Measurements from ENCODE around the gene ECEL1.
"Not testable (repeated sequence)": the region's sequence is repeated elsewhere in the genome, so short reads cannot be mapped to it uniquely, and the experiment has no call there.

The ECEL1 gene

DNA sequence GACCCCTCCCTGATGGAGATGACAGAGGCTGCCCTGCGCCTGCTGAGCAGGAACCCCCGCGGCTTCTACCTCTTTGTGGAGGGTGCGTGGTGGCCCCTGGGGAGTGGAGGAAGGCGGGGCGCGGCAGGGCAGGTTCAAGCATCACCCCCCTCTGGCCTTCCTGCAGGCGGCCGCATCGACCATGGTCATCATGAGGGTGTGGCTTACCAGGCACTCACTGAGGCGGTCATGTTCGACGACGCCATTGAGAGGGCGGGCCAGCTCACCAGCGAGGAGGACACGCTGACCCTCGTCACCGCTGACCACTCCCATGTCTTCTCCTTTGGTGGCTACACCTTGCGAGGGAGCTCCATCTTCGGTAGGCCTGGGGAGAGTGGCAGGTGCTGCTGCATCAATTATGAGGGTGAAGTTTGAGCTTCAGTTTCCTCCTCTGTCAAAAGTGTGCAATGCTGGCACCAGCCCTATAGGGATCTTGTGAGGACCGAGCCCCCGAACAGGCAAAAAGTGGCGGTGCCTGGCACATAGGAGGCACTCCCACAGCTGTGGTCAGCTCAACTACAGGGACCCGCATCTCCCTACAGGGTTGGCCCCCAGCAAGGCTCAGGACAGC, 29.5 kb downstream of the ECEL1 start:
- DNase-seq = no peak

DNA sequence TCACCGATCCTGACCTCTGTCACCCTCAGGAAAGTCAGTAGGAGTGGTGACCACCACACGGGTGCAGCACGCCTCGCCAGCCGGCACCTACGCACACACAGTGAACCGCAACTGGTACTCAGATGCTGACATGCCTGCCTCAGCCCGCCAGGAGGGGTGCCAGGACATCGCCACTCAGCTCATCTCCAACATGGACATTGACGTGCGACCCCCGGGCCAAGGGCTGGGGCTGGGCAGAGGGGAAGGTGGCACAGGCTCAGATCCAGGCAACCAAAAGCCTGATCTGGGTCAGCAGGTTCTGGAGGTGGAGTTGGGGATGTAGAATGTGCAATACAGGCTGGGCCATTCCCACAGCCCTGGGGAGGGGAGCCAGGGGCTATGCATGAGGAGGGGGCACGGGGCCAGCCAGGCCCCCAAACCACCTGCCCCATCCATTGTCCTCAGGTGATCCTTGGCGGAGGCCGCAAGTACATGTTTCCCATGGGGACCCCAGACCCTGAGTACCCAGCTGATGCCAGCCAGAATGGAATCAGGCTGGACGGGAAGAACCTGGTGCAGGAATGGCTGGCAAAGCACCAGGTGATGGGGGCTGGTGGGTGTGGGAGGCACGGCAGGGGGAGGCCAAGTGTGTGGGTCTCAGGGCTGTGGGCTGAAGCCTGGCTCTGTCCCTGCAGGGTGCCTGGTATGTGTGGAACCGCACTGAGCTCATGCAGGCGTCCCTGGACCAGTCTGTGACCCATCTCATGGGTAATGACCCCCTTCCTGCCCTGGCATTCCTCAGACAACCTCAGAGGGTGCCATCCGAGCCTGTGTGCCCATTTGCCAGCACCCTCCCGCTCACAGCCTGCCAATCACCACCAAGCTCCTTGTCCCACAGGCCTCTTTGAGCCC, 30.3 kb downstream of the ECEL1 start:
- DNase-seq = no peak

DNA sequence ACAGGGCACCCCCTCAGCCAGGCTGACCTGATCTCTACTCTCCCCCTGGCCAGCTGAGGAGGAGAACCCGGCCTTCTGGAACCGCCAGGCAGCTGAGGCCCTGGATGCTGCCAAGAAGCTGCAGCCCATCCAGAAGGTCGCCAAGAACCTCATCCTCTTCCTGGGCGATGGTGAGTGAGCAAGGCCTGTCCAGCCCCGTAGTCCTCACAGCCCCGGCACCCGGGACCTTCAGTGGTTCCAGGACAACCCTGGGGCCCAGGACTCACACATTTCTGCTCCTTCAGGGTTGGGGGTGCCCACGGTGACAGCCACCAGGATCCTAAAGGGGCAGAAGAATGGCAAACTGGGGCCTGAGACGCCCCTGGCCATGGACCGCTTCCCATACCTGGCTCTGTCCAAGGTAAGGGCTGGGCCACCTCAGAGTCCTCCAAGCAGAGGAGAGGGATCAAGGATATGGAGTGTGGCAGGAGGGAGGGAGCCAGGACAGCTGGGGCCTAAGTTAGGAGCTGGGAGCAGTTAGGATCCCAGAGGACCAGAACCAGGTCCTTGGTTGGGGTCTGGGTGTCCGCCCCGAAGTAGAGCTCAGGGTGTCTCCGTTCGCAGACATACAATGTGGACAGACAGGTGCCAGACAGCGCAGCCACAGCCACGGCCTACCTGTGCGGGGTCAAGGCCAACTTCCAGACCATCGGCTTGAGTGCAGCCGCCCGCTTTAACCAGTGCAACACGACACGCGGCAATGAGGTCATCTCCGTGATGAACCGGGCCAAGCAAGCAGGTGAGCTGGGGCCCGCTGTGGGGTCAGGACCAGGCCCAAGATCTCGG, 31.1 kb downstream of the ECEL1 start:
- no peak for DNase-seq

DNA sequence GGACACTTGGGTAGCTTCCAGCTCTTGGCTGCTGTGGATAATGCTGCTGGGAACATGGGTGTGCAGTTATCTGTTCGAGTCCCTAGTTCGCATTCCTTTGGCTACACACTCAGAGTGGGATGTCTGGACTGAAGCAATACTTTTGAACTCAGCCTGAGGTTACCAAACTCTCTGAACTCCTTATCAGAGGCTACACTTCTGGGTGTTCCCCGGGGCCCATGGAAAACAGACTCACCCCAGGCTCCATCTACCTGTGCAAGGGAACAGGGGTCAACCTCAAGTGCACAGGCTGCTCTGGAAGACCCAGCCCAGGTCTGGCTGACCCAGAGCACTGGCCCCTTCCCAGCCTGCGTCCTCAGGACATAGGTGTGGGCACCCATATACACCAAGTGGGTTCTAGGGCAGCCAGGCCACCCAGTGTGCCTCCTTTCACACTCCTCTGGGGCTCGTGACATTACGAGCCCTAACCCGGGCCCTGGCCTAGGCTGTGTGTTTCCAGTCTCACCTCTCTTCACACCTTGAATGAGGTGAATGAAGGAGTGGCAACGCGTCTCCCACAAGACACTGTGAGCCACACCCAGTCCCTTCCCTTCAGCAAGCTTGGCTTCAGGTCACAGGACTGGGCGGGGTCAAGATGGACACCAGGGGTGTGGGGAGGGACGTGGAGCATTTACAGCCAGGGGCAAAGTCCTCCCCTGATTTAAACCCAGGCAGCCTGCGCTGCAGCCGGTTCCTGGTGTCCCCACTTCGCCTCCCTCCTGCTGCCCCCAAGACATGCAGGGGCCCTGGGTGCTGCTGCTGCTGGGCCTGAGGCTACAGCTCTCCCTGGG, 32.0 kb downstream of the ECEL1 start, which contains the start of gene ALPI:
TSS of gene ALPI (plus strand) at position 728 of the 830 bp plus-strand sequence. CDS start at position 775, 47 bp downstream.
- DNase-seq = no peak

DNA sequence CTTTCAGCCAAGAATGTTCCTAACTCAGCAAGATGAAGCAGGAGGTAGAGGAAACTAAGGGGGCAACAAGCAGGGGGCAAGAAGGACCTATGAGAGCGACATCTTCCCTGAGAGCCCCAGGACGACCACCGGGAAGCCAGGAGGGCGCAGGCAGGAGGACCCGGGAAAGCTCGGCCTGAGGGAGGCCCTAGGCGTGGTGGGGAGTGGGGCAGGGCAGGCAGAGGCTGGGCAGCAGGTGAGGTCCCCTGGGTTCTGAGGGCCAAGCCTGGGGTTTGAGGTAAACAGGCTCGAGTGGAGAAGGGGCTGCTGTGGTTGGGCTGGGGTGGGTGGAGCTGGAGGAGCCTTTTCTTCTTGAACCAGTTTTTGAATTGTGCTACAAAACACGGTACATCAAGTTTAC, 33.0 kb downstream of the ECEL1 start:
- no peak for DNase-seq

DNA sequence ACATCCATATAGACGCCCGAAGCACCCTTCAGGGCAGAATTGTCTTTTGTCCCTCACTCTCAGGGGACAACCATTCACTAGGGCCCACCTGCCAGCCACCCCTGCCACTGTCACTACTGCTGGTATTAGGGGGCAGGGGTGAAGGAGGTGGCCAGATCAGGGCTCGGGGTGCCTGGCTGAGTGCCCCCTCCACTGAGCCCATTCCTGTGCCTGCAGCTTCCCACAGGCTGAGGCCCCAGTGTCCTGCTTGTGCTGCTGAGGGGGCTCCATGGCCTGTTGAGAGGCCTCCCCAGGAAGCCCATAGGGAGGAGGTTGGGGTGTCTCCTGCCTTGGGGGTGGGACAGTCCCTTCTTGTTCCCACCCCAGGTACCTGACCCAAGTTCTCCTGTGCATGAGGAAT, 36.0 kb downstream of the ECEL1 start:
- not testable (repeated sequence) for DNase-seq

DNA sequence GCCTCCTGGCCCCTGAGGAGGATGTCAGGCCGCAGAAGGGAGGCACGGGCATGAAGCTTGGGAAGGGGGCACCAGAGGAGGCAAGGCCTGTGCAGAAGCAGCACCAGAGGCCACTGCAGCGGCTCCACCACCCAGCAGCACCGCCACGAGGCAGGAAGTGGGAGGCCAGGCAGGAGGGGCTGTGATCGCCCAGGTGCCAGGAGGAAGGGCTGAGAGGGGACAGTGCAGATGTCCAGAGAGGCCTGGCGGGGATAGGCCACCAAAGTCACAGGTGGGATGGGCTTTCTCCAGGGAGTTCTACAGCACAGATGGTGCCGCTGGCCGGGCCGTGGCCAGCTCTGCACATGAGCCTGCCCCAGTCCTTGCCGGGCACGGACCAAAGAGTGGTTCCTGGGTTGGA, 37.7 kb downstream of the ECEL1 start:
- no peak for DNase-seq

DNA sequence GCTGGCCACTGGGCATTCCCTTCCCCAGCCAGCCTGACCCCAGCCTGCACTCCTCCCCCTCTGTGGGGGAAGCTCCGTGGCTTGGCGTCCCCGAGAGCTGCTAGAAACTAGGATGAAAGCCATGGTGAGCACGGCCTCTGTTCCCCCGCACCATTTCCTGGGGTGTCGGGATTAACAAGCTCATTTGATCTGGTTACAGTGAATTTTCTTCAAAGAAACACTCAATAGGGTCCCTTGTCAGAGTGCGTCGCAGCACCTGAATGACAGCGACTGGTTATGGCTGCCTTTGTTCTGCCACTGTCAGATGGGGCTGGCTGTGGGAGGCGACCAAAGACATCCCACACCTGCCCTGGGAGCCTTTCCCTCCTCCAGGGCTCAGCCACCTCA, 39.3 kb downstream of the ECEL1 start:
- no peak for DNase-seq

DNA sequence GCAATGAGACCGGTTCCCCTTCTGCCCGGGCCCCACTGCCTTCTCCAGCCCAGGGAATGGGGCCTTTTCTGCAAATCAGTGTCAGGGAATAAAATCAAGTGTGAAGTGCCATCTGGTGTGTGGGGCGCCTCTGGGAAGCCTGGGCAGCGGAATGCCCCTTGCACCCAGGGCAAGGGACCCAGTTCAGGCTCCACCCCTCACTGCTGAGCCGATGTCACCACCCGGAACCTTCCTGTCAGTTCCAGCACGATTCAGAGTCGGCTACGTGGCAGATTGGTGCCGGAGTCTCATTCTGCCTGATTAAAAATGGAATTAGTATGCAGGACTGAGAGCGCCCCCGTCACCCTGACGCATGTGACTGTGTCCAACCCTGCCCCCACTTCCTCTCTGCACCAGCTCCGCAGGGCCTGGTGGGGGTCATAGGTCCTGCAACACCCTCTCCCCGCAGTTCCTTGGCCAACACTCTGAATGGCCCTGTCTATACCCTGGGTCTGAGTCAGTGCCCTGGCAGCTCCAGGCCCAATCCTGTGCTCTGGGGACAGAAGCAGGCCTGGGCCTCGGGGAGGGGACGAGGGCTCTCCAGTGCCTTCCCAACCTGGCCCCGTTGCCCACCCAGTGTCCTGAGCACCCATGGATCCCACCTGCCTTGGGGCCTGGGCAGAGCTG, 39.9 kb downstream of the ECEL1 start:
- no peak for DNase-seq

DNA sequence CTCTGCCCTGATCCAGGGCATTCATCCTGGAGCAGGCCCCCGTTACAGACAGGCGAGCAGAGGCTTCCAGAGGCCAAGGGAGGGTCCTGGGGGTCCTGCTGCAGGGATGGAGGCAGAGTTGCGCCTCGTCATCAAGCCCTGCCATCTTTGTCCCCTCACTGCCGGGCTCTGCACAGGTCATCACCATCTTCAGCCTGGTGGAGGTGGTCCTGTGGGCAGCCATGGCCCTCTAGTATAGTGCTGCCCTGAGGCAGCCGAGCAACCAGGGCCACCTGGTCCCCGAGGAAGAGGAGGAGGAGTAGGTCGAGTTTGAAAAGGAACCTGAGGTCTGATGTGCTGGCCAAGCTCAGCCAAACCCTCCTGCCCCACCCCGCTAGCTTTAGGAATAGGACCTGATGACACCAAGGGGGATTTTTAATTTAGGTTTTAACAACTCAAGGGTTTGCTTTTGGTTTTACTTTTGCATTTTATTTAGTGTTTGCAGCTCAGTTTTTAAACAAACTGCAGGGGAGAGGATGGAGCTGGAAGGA, 40.5 kb downstream of the ECEL1 start:
- no peak for DNase-seq

DNA sequence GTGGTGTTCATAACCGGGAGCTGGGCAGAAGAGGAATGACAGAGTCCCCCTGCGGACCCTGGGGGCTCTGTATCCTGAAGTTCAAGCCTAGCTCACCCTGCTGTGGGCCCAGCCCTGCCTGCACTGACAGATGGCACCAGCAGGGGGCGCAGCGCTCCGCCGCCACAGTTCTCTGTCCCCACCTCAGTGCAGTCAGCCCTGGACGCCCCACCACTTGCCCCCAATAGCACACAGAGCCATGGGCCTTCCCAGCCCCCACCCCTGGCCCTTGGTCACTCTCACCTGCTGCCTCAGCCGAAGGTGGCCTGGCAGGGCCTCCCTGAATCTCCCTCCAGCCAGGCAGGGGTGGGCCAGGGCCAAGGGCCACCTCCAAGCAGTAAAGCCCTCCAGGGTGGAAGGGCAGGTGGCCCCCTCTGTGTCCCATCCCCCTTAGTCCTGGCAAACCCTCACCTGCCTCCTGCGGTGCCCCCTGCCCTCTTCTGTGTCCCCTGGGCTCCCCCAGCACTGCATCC, 41.3 kb downstream of the ECEL1 start:
- not testable (repeated sequence) for DNase-seq

DNA sequence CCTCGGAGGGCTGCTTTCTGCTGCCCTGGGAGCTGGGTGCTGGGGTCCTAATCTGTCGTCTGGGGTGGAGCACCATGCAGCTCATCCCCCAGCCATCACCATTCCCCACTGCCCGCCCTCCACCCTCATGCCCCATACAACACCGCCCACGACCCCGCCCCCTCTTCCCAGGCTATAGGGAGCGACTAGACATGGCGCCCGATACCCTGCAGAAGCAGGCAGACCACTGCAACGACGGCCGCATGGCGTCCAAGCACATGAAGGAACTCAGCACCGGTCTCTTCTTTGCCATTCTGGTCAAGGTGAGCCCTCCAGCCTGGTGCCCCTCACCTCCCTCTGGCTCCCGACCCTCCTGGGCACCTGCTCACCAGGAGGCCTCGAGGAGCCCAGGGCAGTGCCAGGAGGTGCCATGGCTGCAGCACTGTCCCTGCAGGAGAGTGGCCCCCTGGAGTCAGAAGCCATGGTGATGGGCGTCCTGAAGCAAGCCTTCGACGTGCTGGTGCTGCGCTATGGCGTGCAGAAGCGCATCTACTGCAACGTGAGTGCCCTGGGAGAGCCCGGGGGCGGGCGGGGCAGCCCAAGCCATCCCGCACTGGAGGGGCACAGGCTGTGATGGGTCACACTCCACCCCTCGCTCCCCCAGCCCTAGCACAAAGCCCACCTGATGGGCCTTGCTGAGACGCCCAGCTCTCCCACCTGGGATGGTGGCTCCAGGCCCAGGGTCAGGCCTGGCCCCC, 42.3 kb downstream of the ECEL1 start:
- not testable (repeated sequence) for DNase-seq

DNA sequence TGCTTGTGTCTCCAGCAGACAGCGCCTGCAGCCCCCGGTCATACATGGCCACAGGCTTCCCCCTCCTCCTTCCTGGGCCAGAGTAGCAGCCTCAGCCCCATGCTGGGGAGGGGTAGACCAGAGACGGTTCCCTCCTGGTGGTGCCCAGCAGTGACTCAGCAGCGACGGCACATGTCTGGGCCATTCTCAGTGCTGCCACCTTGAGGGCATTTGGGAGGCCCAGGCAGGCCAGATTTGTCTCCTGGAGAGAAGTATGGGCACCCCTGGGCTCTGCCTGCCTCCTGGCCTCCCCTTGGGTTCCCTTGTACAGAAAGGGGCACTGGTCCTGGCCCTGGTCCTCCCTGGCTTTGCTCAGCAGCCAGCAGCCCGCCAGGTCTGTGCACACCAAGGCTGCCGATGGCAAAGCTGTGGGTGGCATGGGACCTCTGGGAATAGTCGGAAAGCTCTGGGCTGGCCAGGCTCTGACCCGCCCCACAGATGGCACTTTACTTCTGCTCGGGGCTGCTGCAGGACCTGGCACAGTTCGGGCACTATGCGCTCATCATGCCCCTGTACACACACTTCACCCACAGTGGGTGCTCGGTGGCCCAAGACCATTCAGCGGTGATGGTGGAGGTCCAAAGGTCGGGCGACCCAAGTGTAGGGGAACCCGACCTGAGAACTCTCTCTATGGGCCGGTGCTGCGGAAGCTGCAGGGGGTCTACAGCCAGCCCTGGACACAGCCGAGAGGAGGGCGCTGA, 43.1 kb downstream of the ECEL1 start:
- peak; percentile 49 for DNase-seq

DNA sequence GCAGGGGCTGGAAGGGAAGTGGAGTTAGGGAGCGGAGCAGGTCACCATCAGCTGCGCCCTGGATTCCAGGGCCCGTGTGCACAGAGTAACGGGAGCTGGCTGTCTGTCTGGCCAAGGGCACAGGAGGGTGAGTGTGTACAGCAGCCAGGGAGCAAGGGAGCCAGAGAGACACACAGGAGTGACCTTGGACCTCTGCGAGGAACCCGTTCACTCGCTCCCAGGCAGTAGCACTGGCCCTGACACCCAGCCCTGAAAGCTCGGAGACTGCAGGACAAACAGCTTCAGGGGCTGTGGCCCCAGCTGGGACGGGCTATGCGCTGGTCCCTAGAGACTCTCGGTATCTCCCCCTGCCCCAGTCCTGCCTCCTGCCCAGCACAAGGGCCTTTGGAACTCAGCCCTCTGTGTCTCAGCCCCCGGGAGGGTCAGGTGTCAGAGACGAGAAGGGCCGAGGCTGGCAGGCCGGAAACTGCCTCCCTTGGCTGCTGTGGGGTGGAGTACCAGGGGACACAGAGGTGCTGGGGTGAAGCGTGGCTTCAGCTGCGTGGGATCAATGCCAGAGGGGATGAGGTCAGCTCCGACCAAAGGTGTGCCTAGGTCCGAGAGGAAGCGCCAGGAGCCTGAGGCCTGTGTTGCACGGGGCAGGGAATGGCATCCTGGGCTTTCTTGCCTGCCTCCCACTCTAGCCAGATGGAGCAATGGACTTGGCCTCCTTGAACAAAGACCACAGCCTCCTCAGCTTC, 43.8 kb downstream of the ECEL1 start:
- DNase-seq = not testable (repeated sequence)

DNA sequence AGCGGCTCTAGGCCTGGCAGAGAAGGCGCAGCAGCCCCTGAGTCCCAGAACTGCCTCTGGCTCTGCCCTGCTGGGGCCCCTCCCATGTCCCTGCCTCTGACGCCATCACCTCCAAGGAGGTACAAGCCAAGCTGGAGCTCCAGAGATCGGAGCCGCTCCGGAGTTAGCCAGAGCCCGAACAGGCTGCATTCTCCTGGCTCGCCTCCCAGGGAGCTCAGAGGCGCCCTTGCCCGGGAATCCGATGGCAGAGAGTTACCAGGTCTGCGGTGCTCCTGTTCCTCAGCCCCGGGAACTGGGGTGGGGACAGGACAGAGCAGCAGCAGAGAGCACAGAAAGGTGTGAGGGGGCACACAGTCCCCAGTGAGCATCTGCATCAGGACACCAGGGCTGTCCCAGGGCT, 44.6 kb downstream of the ECEL1 start:
- not testable (repeated sequence) for DNase-seq

DNA sequence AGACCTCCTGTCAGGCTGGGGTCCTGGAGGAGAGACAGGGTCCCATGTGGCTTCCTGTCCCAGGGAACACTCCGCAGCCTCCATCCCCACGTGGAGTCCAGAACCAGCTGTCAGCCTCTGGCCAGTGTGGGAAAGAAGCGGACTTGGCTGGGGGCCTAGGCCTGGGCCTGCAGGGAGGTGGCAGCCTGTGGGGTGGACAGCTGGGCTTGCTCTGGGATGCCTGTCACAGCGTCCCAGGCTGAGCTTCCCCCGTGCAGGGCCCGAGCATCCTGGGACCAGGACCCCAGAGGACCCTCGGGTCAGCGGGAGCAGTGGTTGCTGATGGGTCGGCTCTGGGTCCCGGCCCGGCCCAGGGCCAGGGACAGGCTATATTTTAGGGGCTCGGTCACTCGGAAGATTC, 45.2 kb downstream of the ECEL1 start:
- not testable (repeated sequence) for DNase-seq

DNA sequence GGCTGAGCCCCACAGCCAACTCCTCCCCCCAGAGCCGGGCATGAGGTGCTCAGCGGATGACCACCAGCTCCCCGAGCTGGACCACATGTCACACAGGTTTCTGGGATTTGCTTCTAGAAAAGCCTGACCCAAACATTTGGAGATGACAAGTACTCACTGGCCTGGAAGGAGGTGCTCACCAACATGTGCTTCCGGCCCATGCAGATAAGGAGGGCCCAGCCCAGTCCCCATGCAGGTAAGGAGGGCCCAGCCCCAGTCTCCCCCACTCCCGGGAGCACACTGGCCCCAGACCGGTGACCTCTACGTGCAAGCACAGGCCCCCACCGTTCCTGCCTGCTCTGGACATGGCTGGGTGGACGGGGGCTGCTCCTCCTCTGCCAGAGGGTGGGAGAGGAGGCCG, 45.7 kb downstream of the ECEL1 start:
- DNase-seq = not testable (repeated sequence)

DNA sequence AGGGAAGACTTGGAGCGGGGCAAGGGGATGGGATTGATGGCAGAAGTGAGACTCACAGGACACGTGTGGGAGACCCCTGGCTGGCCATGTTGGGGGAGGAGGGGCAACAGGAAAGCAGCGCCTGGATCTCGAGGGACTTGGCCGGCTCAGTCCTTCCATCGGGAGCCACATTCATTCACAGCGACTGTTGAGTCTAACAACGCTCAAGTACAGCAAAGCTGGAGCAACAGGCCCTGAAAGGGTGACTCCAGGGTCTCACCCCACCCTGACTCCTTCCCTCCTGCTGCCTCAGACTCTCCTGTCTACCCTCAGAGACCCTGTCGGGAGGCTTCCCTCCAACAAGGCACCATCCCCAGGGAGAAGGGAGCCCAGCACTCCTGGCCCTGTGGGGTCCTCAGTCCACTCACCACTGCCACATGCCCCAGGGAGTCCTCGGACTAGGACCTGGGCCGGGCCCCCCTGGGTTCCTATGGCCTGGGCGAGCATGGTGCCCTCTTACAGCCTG, 46.4 kb downstream of the ECEL1 start:
- DNase-seq = no peak

Measured in CD4-positive, alpha-beta T cell treated with Interleukin-17A for 1 hour (primary cell).